Right atrium auricular region (tissue), 2 donors: Measurements from ENCODE around the gene FRMD4A. TPM values are rescaled to one million over a fixed set of nuclear protein-coding genes. Genes with fewer than 3 reads are reported as not detected.

Experiments
- DNase-seq: peaks from one replicate; pipeline ENCODE4 v3.0.0-alpha.2; 2019; ENCODE audit warnings: low spot score
- H3K27ac ChIP-seq, 2 donors: fragments of 200-600 bp; sonication (generic); 1 replicate in 1 of 2; 2 replicates in 1 of 2; pipeline ENCODE4 v1.5.1; 2016 to 2019
- H3K27me3 ChIP-seq, 2 donors: fragments of 200-600 bp; sonication (generic); one replicate each; pipeline versions ENCODE4 v1.5.1 to v1.6.0; 2017 to 2019
- H3K36me3 ChIP-seq: fragments of 200-600 bp; sonication (generic); one replicate; pipeline ENCODE4 v1.5.1; 2016
- H3K4me1 ChIP-seq, 2 donors: fragments of 200-600 bp; sonication (generic); one replicate each; pipeline versions ENCODE4 v1.5.1 to v1.6.0; 2017 to 2019
- H3K4me3 ChIP-seq, 2 donors: fragments of 200-600 bp; sonication (generic); 1 replicate in 1 of 2; 2 replicates in 1 of 2; pipeline ENCODE4 v1.5.1; 2017 to 2019; ENCODE audit warnings: mild to moderate bottlenecking in 1 of 2, moderate library complexity in 1 of 2
- H3K9me3 ChIP-seq, 2 donors: fragments of 200-600 bp; sonication (generic); one replicate each; pipeline ENCODE4 v1.5.1; 2019
- CTCF ChIP-seq, 2 donors: fragments of 200-600 bp; sonication (generic); IDR thresholded peaks; one replicate each; pipeline ENCODE4 v1.5.1; 2019; ENCODE audit warnings: antibody characterized with exemption in 2 of 2
- total RNA-seq, 2 donors: library from RNA; depleted of rRNA; stranded (reverse); fragments of >200 nt; gene quantifications; one replicate each; pipeline ENCODE4 v1.1.0, GENCODE V29; 2016

FRMD4A gene
- total RNA-seq, 2 donors from 2014 or later, result 15.9 to 22.9 TPM

DNA sequence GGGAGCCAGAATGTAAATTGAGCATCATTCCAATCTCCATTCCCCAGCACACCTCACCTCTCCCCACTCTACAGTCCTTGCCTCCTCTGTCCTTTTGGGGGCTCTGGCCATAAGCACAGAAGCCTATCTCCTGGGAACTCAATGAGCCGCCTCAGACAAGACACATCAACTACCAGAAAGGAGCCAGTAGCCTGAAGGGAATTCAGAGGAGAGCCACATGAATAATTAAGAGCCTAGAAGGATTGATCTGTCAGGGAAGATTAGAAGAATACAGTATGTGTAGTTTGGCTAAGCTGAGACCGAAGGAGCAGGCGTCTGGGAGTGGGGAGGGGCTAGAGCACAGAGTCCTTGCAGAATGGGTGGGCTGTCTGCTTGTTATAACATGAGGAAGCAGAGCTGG, 31.2 kb downstream of the FRMD4A start:
- no peak for DNase-seq
- H3K36me3 ChIP-seq, result no peaks in the 10 kb centered on the region
- TF ChIP-seq CTCF (IDR thresholded peaks at IDR 0.05), result no peak
- no peak overlapping the region for H3K27ac ChIP-seq
- no peak overlapping the region for H3K4me3 ChIP-seq
- no peaks in the 10 kb centered on the region for H3K9me3 ChIP-seq
- no peaks in the 10 kb centered on the region for H3K27me3 ChIP-seq
- peaks cover 0 to 13% of the 10 kb centered on the region in 2 donors for H3K4me1 ChIP-seq

GRCh38 chr10:14296065-14296709, 34.5 kb downstream of the FRMD4A start:
- H3K9me3 ChIP-seq, result peaks cover 0 to 19% of the 10 kb centered on the region in 2 donors
- TF ChIP-seq CTCF (IDR thresholded peaks at IDR 0.05), result no peak
- H3K4me3 ChIP-seq, result no peak overlapping the region
- no peak for DNase-seq
- peaks cover 0 to 13% of the 10 kb centered on the region in 2 donors for H3K4me1 ChIP-seq
- H3K27me3 ChIP-seq, result no peaks in the 10 kb centered on the region
- no peaks in the 10 kb centered on the region for H3K36me3 ChIP-seq
- H3K27ac ChIP-seq, result no peak overlapping the region

- no peak overlapping the region for H3K4me3 ChIP-seq
- TF ChIP-seq CTCF (IDR thresholded peaks at IDR 0.05), result no peak
- DNase-seq, result no peak
- H3K9me3 ChIP-seq, result peaks cover 0 to 34% of the 10 kb centered on the region in 2 donors
- no peaks in the 10 kb centered on the region for H3K27me3 ChIP-seq
- H3K27ac ChIP-seq, result no peak overlapping the region
- H3K4me1 ChIP-seq, result peaks cover 0 to 13% of the 10 kb centered on the region in 2 donors
- H3K36me3 ChIP-seq, result no peaks in the 10 kb centered on the region
These were observed 36.2 kb downstream of the FRMD4A start for GRCh38 chr10:14294347-14295059.

DNA sequence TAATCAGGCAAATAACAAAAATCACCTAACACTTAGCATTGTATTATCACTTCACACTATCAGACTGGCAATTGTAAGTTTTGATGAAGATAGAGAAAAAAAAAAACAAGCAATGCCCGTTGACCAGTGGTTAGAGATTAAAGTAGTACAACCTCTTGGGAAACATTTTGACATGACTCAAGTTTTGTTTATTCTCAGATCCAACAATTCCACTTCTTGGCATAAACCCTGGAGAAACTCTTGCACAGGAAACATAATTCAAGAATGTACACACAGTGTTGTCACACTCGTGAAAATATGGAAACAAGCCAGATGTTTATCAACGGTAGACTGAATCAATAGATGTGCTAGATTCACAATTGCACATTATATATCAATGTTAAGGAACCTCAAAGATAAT, 37.2 kb downstream of the FRMD4A start:
- no peak for DNase-seq
- Histone ChIP-seq H3K4me3 (no peak overlapping the region), H3K9me3 (peaks cover 0 to 34% of the 10 kb centered on the region in 2 donors), H3K36me3 (no peaks in the 10 kb centered on the region), H3K27me3 (no peaks in the 10 kb centered on the region), H3K27ac (no peak overlapping the region), H3K4me1 (peaks cover 0 to 13% of the 10 kb centered on the region in 2 donors)
- no peak for TF ChIP-seq CTCF (IDR thresholded peaks at IDR 0.05)

DNA sequence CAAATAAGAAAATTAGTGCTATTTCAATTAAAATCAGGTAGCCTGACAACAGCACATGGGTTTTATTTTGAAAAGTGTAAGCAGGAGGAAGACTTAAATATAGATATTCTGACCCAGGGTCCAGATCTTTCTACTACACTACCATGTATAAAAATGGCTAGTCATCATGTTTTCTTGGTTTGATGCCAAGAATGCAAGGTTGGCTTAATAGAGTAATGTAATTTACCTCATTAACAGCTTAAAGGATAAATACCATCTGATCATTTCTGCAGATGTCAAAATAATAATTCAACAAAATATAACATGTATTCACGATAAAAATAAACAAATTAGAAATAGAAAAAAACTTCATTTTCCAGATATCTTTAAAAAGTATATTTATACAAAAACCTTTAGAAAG, 39.4 kb downstream of the FRMD4A start:
- H3K27me3 ChIP-seq, result no peaks in the 10 kb centered on the region
- H3K36me3 ChIP-seq, result no peaks in the 10 kb centered on the region
- TF ChIP-seq CTCF (IDR thresholded peaks at IDR 0.05), result no peak
- no peak overlapping the region for H3K27ac ChIP-seq
- peaks cover 0 to 10% of the 10 kb centered on the region in 2 donors for H3K4me1 ChIP-seq
- no peak for DNase-seq
- peaks cover 0 to 34% of the 10 kb centered on the region in 2 donors for H3K9me3 ChIP-seq
- H3K4me3 ChIP-seq, result no peak overlapping the region
